NCI-H128 (cell line): Measurements from ENCODE around the gene SPATA16.
"Not testable (repeated sequence)": the region's sequence is repeated elsewhere in the genome, so short reads cannot be mapped to it uniquely, and the experiment has no call there.

ENCODE experiments used
- DNase-seq: peaks from one replicate; lab custom pipeline; 2025; ENCODE audit not compliant: unreplicated experiment; lab: John Stamatoyannopoulos, UW

Gene SPATA16, protein sequence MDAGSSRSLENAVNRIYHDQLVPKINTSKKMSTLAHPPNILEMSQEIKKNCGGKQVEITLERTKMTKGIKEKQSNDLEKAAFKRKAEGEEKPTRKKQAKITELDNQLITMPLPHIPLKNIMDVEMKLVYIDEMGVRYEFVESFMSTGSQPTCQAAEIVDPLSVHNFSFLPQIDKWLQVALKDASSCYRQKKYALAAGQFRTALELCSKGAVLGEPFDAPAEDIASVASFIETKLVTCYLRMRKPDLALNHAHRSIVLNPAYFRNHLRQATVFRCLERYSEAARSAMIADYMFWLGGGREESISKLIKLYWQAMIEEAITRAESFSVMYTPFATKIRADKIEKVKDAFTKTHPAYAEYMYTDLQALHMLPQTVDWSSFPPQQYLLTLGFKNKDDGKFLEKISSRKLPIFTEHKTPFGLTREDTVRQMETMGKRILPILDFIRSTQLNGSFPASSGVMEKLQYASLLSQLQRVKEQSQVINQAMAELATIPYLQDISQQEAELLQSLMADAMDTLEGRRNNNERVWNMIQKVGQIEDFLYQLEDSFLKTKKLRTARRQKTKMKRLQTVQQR

DNA sequence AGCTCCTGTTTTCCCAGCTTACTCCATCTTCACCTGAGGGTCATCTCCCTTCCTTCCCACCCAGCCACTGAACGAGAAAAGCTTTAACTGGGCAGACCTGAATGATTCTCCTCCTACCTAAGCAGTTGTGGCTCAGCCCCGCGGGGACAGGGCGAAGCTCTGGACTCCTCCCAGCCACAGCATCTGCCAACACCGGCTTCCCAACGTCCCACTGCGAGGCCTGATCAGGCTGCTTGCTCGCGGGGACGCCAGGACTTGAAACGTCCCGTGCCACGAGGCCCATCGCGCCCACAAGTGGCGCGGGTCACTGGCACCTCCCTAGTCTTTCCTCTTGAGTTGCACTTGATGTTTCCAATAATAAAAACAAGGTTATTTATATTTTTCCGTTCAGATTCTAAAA is at the start of gene SPATA16:
TSS of gene SPATA16 (minus strand) at position 250 of the 400 bp plus-strand sequence. CDS start 23,504 bp downstream, outside the sequence.
- no peak for DNase-seq

DNA sequence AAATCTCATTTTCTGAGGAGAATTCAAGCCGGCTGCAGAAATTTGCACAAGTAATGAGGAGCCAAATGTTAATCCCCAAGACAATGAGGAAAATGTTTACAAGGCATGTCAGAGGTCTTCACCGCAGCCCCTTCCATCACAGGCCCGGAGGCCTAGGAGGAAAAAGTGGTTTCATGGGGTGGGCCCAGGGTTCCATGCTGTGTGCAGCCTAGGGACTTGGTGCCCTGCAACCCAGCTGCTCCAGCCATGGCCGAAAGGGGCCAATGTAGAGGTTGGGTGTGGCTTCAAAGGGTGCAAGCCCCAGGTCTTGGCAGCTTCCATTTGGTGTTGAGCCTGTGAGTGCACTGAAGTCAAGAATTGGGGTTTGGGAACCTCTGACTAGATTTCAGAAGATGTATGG is 42.0 kb upstream of the SPATA16 start:
- DNase-seq, result not testable (repeated sequence)

DNA sequence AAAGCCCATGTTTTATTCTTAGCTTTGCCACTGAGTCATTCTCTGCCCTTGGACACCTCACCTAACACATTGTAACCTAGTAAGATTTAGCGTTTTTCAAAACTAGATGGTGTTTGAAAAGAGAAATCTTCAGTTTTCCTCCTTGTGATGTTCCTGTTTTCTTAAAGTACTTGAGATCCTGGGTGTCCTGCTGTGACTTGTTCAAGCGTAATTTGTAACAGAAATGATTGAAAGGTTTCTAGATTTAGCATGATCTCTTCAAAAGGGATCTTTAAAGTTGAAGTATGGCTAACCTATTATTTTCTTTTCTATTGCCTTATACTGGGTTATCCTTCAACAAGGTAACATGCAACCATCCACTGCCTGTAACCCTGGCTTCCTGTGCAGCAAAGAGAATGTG is 32.6 kb upstream of the SPATA16 start:
- no peak for DNase-seq

DNA sequence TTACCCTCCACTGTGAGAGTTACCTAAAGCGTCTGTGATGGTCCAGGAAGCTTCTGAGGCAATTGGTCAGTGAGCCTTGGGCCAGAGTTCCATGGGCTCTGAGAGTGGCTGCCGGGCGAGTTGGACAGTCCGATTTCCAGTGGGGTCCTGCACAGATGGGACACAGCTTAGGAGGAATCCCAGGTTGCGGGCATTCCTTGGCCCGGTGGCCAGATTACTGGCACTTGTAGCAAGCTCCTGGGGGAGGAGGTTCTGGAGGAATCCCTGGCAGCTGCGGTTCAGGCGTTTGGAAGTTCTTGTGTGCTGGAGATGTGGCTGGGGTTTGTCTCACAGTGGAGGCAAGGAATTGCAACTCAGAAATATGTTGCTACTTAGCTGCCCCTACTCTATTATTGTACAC is 18.1 kb upstream of the SPATA16 start:
- not testable (repeated sequence) for DNase-seq

DNA sequence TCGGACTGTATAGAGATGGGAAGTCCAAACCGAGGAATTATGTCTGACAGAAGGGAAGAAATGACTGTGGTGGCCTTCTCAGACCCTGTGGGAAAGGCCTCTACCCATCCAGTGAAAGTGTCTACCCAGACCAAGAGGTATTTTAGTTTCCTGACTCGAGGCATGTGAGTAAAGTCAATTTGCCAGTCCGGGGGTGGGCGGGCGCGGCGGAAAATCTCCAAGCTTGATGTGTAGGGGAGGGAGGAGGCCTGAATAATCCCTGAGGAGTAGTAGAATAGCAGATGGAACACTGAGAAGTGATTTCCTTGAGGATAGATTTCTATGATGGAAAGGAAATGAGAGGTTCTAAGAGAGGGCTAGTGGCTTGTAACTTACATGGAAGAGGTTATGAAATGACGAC is 15.5 kb upstream of the SPATA16 start:
- DNase-seq, result not testable (repeated sequence)

DNA sequence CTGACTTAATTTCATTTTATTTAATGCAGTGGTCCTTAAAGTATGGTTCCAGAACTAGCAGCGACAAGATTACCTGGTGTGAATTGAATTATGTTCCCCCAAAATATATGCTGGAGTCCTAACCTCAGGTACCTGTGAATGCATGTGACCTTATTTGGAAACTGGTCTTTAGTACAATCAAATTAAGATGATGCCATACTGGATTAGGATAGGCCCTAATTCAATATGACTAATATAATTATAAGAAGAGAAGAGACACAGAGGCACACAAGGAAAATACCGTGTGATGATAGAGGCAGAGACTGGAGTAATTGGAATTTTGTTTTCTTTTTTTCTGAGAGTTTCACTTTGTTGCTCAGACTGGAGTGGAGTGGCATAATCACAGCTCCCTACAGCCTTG is 12.6 kb upstream of the SPATA16 start:
- DNase-seq, result no peak

DNA sequence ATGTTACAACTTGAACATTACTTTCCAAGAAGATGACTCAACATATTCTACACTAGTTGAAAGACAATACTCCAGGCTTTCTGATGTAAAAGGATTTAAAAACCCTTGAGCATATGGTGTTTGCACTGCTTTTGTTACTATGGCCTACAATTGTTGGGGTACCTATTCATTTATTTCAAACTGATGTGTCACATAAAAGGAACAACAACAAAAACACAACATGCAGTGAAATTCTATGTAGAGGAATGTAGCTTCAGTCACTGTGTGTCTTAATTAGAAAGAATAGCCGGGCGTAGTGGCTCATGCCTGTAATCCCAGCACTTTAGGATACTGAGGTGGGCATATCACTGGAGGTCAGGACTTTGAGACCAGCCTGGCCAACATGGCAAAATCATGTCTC is 1.6 kb downstream of the SPATA16 start:
- no peak for DNase-seq

DNA sequence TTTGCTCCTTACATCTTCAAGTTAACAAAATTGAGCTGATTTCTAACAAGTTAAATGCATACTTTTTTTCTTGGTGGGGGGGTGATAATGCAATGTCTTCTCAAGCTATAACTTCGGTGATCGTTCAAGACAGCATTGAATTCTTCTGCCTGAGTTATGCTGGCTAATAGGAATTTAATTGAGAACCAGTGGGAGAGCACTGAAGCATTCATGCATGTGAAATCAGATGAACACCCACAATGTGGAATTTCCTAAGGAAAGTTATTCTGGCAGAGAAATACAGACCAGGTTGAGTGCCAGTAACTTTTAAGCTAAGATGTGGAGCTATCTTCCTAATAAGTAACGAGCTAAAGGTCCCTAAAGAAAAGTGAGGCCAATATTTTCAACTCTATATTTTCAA is 3.0 kb downstream of the SPATA16 start:
- DNase-seq, result no peak

DNA sequence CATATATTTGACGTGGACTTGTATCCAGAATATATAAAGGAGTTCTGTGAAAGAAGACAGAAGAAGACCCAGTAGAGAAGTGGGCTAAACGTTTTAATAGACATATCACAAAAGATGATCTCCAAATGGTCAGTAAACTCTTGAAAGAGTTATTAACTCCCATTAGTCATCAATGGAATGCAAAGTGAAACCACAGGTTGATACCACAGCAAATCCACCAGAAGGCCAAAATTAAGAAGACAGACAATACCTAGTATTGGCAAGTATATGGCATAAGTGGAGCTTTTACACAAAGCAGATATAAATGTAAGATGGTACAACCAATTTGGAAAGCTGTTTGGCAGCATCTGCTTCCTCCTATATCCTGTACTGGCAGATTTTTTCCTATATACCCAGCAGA is 6.0 kb downstream of the SPATA16 start:
- no peak for DNase-seq

DNA sequence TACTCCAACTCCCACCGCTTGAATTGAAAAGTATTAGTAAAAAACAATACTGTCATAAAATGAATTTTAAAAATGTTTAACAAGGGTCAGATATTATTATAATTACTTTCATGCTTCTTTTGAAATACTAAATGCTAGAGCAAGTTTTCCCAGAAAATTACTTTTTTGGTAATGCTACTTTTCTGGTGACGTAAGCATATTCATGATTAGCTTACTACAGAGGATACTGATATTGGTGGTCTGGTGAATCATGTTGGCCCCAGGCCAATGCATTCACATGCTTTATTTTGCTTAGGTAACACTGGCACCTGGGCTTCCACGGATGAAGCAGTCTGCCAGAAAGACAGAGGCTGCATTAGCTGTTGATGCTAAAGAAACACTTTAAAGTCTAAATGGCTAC is 12.4 kb downstream of the SPATA16 start:
- no peak for DNase-seq

DNA sequence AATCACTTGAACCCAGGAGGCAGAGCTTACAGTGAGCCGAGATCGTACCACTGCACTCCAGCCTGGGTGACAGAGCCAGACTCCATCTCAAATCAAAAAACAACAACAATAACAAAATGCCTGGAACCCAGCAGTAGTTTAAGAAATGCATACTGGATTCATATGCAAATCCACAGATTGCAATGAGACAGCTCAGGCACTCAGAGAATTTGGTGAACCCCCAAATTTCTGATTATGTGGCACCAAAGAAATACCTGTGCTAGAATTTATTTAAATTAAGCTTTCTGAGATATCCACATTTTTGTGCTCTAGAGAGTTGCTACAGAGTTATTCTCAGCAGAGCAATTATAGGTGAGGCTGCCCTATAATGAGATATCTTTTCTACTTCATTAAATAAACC is 29.7 kb downstream of the SPATA16 start:
- DNase-seq, result no peak

DNA sequence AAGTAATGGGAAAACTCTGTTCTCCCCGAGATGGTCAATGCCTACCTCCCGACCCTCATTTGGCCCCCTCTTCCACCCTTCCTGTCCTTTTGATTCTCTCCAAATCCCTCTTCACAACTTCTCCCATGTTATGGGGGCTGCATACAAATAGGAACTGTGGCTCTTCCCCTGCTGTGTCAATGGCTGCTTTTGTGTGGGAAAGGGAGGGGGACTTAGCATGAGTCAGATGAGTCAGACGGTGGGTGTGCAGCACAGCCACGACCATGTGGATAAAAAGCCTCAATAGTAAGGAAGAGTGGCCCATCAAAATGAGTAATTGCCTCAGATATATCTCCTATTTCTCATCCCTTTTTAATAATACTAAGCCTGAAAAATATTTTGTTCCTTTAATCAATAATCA is 31.9 kb downstream of the SPATA16 start:
- DNase-seq, result no peak

DNA sequence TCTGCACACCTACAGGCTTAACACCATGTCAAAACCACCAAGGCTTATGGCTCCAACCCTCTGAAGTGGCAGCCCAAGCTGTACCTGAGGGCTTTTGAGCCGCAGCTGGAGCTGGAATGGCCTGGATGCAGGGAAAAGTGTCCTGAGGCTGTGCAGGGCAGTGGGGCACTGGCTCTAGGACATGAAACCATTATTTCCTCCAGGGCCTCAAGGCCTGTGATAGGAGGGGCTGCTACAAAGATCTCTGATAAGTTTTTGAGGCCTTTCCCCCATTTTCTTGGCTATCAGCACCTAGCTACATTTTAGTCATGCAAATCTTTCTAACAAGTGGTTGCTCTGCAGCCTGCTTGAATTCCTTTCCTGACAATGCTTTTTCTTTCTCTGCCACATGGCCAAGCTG is 37.6 kb downstream of the SPATA16 start:
- no peak for DNase-seq

DNA sequence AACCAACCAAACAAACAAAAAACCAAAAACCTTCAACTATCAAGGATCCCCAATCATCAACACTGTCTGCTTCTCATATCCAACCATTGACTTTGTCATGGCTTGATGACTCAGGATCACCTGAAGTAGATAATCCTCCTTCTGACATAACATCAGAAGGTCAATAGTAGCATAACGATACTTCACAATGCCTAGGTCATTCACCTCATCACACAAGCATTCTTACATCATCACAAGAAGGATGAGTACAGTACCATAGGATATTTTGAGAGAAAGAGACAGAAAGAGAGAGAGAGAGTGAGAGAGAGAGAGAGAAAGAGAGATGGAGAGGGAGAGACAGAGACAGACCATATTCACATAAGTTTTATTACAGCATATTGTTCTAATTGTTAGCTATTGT is 42.1 kb downstream of the SPATA16 start:
- no peak for DNase-seq

DNA sequence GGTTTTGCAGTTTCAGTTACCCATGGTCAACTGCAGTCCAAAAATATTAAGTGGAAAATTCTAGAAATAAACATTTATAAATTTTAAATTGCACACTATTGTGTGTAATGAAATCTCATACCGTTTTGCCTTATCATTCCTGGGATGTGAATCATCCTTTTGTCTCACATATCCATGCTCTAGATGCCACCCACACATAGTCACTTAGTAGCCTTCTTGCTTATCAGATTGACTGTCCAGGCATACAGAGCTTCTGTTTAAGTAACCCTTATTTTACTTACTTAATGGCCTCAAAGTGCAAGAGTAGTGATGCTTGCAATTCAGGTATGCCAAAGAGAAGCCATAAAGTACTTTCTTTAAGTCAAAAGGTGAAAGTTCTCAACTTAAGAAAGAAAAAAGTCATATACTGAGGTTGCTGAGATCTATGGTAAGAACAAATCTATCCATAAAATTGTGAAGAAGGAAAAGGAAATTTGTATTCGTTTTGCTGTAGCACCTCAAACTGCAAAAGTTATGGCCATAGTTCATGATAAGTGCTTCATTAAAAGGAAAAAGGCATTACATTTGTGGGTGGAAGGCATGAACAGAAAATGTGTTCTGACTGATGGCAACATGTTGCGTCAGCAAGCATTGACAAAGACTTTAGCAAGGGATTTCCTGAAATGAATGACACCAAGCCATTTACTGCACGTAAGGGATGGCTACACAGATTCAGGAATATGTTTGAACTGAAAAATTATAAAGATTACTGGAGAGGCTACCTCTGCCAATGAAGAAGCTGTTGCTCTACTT is 43.8 kb downstream of the SPATA16 start:
- no peak for DNase-seq

DNA sequence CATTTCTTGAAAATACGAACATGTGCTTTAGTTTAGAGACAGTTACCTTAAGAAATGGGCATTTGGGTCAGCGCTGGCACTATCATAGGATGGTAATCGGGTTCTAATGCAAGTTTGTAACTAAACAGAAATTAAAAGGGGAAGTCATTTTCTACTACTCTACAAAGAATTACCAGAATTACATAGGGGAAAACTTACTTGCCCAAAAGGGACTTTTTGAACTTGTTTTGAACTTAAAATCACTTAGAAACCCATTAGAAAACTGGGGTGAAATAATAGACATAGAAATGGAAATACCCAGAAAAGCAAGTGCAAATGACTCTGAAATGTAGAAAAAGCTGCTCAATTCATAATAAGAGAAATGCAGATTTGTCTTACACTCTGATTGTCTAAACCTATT is 44.9 kb downstream of the SPATA16 start:
- DNase-seq, result no peak

DNA sequence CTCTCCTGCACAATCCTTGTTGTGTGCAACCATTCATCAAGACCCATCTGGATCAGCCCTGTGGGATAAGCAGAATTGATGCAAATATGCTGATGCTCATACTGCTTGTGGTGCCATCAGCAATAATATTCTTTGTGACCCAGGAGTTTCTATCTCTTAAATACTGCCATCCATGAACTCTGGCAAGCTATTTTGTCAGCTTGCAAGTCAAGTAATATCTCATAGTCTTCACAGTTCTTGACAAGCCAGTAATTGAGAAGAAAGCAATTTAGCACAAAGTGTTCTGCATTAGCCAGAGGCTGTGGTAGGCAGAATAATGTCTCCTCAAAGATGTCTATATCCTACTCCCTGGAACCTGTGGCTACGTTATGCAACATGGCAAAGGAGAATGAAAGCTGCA is 49.0 kb downstream of the SPATA16 start:
- no peak for DNase-seq

DNA sequence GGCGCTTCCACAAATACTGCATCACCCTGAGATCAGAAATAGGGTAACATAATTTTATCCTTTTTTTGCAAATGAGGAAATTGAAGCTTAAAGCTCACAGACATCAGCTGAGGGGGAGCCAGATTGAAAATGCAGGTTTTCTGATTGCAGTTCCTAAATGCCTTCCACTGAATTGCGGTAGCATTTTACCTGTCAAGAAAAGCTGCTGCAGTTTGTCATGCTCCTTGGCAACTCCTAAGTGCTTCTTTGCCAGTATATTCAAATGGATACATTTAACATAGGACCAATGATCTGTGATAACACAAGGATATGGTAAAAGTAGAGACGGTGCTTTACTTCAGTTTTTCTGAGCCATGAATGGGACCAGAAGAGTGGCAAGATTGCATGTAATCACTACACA is 50.5 kb downstream of the SPATA16 start:
- no peak for DNase-seq

DNA sequence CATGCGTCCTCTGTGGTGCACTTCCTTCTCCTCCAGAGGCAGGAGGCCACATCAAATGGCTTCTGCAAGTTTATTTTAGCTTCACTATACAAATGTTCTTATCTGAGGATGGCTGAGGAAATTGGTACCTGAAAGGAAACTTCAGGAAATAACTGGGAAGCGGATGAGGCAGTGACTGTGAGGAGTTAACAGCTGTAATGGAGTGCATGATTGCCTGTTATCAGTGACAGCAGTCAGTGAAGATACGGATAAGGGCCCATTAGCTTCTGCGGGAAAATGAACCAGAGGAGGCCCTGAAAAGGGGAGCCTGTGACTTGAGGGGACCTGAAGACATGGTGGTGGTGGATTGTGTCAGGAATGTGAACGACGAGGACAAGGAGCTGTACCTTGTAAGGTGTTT is 51.8 kb downstream of the SPATA16 start:
- DNase-seq, result no peak

DNA sequence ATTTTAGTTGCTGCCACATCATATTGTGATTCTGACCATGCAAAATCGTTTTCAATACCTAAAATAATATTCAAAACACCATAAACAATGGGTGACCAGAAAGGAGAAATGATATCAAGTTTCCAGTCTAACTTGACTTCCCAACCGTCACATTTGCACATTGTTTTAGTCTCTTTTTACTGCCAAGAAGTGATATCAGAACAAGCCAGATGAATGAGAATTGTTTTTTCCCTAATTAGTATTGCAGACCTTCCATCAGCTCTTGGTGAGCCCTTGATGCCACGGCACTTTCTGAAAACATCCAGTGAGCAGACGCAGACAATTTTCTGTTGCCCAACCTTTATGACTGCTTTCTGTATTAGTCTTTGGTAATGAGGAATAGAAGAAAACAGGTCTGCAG is 62.5 kb downstream of the SPATA16 start:
- DNase-seq, result no peak

DNA sequence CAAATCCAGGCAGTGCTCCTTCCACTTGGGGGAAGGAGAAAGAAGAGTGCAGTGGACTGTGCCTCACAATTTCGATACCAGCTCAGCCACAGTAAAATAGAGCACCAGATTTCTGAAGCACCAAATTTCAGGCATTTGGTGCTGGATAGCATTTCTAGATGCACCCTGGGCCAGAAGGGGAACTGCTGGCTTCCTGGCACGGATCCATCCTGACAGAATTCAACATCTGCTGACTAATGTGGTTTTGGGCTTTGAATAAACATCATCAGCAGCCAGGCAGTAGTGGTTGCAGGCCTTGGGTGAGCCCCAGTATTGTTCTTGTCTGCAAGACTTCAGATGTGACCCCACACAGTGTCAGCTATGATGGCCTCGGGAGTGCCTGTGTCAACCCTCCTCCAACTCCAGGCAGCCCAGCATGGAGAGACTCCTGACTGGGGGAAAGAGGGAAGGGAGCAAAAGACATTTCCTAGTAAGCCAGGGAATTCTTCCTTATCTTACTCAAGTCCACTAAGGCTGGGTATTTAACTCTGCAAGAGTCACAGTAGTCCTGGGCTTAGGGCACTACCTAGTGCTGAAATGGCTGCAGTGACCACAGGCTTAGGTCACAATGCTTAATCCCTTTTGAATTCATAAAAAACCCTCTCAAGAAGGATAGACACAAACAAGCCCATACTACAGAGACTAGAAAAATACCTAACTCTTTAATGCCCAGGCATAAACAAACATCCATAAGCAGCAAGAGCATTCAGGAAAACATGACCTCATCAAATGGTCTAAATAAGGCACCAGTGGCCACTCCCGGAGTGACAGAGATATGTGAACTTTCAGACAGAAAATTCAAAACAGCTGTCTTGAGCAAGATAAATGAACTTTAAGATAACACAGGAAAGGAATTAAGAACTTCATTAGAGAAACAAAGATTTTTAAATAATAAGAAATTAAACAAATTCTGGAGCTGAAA is 74.7 kb downstream of the SPATA16 start:
- no peak for DNase-seq
